Liver (tissue), 3 donors: Measurements from ENCODE around the gene LNX2.

Experiments used
- GABPA ChIP-seq, 2 donors: IDR thresholded peaks in 1 of 2; conservative IDR thresholded peaks in 1 of 2; 2 replicates each; pipeline ENCODE4 v1.6.1; 2016; ENCODE audit warnings: antibody characterized with exemption in 2 of 2, mild to moderate bottlenecking in 1 of 2, moderate library complexity in 1 of 2
- JUND ChIP-seq, 2 donors: IDR thresholded peaks; 2 replicates each; pipeline ENCODE4 v1.6.1; 2016; ENCODE audit warnings: antibody characterized with exemption in 2 of 2
- RXRA ChIP-seq, 2 donors: IDR thresholded peaks; 2 replicates each; pipeline ENCODE4 v1.6.1; 2017 to 2018; ENCODE audit warnings: antibody characterized with exemption in 2 of 2, mild to moderate bottlenecking in 1 of 2
- SP1 ChIP-seq: IDR thresholded peaks from 2 replicates; pipeline ENCODE4 v1.6.1; 2018; ENCODE audit warnings: antibody characterized with exemption, mild to moderate bottlenecking
- TAF1 ChIP-seq: conservative IDR thresholded peaks from 2 replicates; pipeline ENCODE4 v1.6.1; 2016; ENCODE audit warnings: antibody characterized with exemption, mild to moderate bottlenecking
- YY1 ChIP-seq: IDR thresholded peaks from 2 replicates; pipeline ENCODE4 v1.6.1; 2016; ENCODE audit warnings: antibody characterized with exemption, mild to moderate bottlenecking
- TF ChIP-seq, protein P1 (sequence below): fragments of 150-350 bp; IDR thresholded peaks from 2 replicates; pipeline ENCODE4 v1.5.1; 2017; ENCODE audit warnings: improper control_type of control experiment, low read depth, low read length; ENCODE audit not compliant: missing input control
- TF ChIP-seq, protein P2 (sequence below): IDR thresholded peaks from 2 replicates; pipeline ENCODE4 v1.6.1; 2016; ENCODE audit warnings: antibody characterized with exemption
- TF ChIP-seq, protein P3 (sequence below): IDR thresholded peaks from 2 replicates; pipeline ENCODE4 v1.6.1; 2016; ENCODE audit warnings: antibody characterized with exemption, mild to moderate bottlenecking
- donor health status: healthy.
- donor health status: healthy.

DNA sequence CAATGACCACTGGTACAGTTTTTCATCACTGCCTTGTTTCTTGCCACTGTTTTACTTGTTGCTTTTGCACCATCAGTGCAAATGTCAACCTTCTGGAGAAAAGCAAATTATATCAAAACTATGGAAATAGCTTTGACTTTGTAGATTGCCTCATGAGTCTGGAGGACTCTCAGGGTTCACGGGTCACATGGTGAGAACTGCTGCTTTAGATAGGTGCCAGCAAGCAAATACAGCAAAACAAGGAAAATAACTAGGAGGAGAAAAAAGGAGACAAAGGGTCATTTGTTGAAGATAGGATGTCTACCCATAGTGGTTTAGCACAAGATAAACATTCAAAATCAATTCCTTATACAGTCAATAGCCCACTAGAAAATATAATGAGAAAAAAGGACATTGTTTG, 34.5 kb upstream of the LNX2 start:
- TF ChIP-seq, protein P1, sequence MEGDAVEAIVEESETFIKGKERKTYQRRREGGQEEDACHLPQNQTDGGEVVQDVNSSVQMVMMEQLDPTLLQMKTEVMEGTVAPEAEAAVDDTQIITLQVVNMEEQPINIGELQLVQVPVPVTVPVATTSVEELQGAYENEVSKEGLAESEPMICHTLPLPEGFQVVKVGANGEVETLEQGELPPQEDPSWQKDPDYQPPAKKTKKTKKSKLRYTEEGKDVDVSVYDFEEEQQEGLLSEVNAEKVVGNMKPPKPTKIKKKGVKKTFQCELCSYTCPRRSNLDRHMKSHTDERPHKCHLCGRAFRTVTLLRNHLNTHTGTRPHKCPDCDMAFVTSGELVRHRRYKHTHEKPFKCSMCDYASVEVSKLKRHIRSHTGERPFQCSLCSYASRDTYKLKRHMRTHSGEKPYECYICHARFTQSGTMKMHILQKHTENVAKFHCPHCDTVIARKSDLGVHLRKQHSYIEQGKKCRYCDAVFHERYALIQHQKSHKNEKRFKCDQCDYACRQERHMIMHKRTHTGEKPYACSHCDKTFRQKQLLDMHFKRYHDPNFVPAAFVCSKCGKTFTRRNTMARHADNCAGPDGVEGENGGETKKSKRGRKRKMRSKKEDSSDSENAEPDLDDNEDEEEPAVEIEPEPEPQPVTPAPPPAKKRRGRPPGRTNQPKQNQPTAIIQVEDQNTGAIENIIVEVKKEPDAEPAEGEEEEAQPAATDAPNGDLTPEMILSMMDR: no peak
- TF ChIP-seq, protein P2, sequence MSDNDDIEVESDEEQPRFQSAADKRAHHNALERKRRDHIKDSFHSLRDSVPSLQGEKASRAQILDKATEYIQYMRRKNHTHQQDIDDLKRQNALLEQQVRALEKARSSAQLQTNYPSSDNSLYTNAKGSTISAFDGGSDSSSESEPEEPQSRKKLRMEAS: no peak
- TF ChIP-seq JUND (IDR thresholded peaks at IDR 0.05): no peak
- TF ChIP-seq SP1: no peak
- TF ChIP-seq GABPA (IDR thresholded peaks at IDR 0.05 in 1 of 2, conservative IDR thresholded peaks at IDR 0.05 in 1 of 2): no peak
- TF ChIP-seq TAF1: no peak
- no peak for TF ChIP-seq YY1
- TF ChIP-seq, protein P3, sequence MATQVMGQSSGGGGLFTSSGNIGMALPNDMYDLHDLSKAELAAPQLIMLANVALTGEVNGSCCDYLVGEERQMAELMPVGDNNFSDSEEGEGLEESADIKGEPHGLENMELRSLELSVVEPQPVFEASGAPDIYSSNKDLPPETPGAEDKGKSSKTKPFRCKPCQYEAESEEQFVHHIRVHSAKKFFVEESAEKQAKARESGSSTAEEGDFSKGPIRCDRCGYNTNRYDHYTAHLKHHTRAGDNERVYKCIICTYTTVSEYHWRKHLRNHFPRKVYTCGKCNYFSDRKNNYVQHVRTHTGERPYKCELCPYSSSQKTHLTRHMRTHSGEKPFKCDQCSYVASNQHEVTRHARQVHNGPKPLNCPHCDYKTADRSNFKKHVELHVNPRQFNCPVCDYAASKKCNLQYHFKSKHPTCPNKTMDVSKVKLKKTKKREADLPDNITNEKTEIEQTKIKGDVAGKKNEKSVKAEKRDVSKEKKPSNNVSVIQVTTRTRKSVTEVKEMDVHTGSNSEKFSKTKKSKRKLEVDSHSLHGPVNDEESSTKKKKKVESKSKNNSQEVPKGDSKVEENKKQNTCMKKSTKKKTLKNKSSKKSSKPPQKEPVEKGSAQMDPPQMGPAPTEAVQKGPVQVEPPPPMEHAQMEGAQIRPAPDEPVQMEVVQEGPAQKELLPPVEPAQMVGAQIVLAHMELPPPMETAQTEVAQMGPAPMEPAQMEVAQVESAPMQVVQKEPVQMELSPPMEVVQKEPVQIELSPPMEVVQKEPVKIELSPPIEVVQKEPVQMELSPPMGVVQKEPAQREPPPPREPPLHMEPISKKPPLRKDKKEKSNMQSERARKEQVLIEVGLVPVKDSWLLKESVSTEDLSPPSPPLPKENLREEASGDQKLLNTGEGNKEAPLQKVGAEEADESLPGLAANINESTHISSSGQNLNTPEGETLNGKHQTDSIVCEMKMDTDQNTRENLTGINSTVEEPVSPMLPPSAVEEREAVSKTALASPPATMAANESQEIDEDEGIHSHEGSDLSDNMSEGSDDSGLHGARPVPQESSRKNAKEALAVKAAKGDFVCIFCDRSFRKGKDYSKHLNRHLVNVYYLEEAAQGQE: no peak
- no peak for TF ChIP-seq RXRA (IDR thresholded peaks at IDR 0.05)
